Activated B cell treated with CpG ODN at 0.5 μM for 24 hours (primary cell): ENCODE data around the gene AGBL1. TPM values are rescaled to one million over a fixed set of nuclear protein-coding genes. Genes with fewer than 3 reads are reported as not detected.

Source experiments
- ATAC-seq: fragments of 200-7000 bp; cut with Tn5 transposase; one replicate; pipeline ENCODE4 v1.10.0; 2021; ENCODE audit warnings: low read depth, mild to moderate bottlenecking, moderate library complexity
- CTCF ChIA-PET: fragments of 350-600 bp; sonication (Branson Sonifier 250); formaldehyde crosslinking; loops from one replicate; lab custom pipeline; 2021; ENCODE audit warnings: antibody characterized with exemption; lab: Charles Lee
- POLR2A ChIA-PET: fragments of 350-600 bp; sonication (Branson Sonifier 250); formaldehyde crosslinking; loops from one replicate; lab custom pipeline; 2021; ENCODE audit warnings: antibody characterized with exemption; lab: Charles Lee
- DNase-seq: peaks from one replicate; pipeline ENCODE4 v3.0.0; 2022
- H3K27ac Mint-ChIP-seq: one replicate; pipeline ENCODE4 v1.8.0; 2020; ENCODE audit warnings: mixed read lengths
- H3K27me3 Mint-ChIP-seq: one replicate; pipeline ENCODE4 v1.8.0; 2021; ENCODE audit warnings: mixed read lengths
- H3K36me3 Mint-ChIP-seq: one replicate; pipeline ENCODE4 v1.8.0; 2021; ENCODE audit warnings: low read depth, mixed read lengths
- H3K4me1 Mint-ChIP-seq: one replicate; pipeline ENCODE4 v1.8.0; 2021; ENCODE audit warnings: mixed read lengths
- H3K4me3 Mint-ChIP-seq: one replicate; pipeline ENCODE4 v1.8.0; 2020; ENCODE audit warnings: mild to moderate bottlenecking, mixed read lengths
- H3K9me3 Mint-ChIP-seq: one replicate; pipeline ENCODE4 v1.8.0; 2020; ENCODE audit warnings: mixed read lengths
- intact Hi-C: fragments of 100-400 bp; cut with micrococcal nuclease; formaldehyde crosslinking; loops from one replicate; pipeline ENCODE4 v1.15.1; 2024
- total RNA-seq: library from RNA; stranded (reverse); gene quantifications from 2 replicates; pipeline ENCODE4 v1.2.3, GENCODE V29; 2022
- TF ChIP-seq, protein P1 (sequence below): fragments of 200-600 bp; IDR thresholded peaks from one replicate; pipeline ENCODE4 v1.8.0; 2022; ENCODE audit warnings: antibody characterized with exemption, mild to moderate bottlenecking

AGBL1 gene
- total RNA-seq, 1 donor from 2014 or later = not detected

DNA sequence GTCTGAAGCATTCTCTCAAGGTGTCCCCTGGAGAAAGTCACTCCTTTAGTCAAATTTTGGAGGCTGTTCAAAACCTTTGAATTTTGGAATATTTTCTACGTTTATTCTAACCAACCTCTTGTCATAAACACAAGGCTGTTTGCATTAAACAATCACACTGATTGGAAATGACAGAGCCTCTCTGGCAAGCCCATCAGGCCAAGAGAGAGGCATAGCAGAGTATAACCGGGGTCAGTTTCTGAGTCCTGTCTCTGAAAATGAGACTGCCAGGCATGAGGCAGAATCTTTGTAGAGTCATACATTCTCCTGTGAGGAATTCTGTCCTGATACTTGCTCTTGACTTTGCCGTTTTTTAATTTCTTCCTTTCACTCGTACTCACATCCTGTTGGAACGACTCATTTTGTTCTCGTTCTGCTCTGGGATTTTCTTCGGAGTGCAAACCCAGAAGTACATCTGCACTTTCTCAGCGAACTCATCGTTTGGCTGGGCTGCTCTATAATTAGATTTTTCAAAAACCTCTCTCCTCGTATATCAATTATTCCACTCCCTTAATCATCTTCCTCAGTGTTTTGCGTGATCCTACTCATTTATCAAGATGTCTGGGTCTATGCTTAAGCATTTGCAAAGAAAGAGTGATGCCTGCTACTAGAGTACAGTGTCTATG lies 114.2 kb downstream of the AGBL1 start:
- CTCF ChIA-PET = no interaction called here
- no peaks in the 10 kb centered on the region for H3K36me3 Mint-ChIP-seq
- H3K9me3 Mint-ChIP-seq = no peaks in the 10 kb centered on the region
- intact Hi-C loops = no loop called here
- H3K4me3 Mint-ChIP-seq = no peak overlapping the region
- H3K27me3 Mint-ChIP-seq = peaks cover 3% of the 10 kb centered on the region
- no peak overlapping the region for H3K27ac Mint-ChIP-seq
- no peak for DNase-seq
- POLR2A ChIA-PET = no interaction called here
- no peaks in the 10 kb centered on the region for H3K4me1 Mint-ChIP-seq
- no peak for ATAC-seq
- TF ChIP-seq, protein P1, sequence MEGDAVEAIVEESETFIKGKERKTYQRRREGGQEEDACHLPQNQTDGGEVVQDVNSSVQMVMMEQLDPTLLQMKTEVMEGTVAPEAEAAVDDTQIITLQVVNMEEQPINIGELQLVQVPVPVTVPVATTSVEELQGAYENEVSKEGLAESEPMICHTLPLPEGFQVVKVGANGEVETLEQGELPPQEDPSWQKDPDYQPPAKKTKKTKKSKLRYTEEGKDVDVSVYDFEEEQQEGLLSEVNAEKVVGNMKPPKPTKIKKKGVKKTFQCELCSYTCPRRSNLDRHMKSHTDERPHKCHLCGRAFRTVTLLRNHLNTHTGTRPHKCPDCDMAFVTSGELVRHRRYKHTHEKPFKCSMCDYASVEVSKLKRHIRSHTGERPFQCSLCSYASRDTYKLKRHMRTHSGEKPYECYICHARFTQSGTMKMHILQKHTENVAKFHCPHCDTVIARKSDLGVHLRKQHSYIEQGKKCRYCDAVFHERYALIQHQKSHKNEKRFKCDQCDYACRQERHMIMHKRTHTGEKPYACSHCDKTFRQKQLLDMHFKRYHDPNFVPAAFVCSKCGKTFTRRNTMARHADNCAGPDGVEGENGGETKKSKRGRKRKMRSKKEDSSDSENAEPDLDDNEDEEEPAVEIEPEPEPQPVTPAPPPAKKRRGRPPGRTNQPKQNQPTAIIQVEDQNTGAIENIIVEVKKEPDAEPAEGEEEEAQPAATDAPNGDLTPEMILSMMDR = no peak

DNA sequence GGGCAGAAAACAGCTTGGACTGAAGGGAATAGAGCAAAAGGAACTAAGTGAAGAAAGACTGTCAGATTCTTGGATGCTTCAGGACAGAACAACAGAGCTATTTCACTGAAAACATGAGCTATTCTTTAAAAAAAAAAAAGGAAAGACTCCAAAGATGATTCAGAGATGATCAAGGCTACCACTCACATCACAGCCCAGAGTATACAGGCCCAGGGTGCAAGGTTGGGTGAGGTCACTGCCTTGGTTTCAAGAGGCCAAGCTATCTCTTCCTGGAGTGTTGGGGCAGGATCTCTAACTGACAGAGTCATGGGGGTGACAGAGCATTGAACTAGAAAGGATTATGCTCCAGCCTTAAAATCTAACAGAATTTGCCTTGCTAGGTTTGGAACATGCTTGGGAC lies 118.1 kb downstream of the AGBL1 start:
- no peaks in the 10 kb centered on the region for H3K36me3 Mint-ChIP-seq
- ATAC-seq = no peak
- CTCF ChIA-PET = no interaction called here

DNA sequence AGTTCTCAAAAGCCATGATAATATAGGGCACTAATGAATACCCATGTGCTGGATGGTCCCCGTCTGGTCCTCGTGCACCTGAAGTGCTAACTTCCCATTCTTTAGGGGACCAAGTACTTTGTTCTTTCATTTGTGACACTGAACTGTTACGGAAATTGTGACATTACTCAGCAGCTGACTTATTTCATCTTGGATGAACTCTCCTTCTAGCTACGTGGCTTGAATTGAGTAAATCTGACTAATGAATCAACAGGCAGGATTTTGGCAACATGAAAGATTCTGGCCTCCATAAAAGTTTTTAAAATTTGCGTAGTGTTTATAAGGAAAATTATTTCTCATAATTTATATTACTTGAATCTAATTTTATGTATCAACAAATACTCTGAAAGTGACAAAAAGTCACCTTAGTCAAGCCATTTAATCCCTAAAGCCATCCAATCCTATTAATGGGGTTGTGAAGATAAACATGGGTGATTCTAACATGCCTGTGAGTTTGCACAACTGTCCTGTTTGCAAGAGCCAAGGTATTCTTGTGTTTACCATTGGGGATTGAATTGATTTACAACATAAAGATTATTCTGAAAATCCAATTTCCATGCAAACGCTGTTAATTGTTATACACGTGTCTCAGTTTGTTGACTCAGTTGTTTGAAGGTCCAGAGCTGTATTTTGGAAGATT lies 119.9 kb downstream of the AGBL1 start:
- CTCF ChIA-PET = no interaction called here

More for the DNA sequence above, 118.1 kb downstream of the AGBL1 start:
- no peak overlapping the region for H3K4me3 Mint-ChIP-seq
- TF ChIP-seq, protein P1 = no peak
- no peaks in the 10 kb centered on the region for H3K9me3 Mint-ChIP-seq
- intact Hi-C loops = no loop called here
- H3K4me1 Mint-ChIP-seq = no peaks in the 10 kb centered on the region
- no peak overlapping the region for H3K27ac Mint-ChIP-seq
- no peak for DNase-seq
- no peaks in the 10 kb centered on the region for H3K27me3 Mint-ChIP-seq
- POLR2A ChIA-PET = interaction anchor here (0.7 kb wide), 1 partner anchor 30 kb away, joined by 3 read pairs; no protein-coding TSS in a partner anchor

DNA sequence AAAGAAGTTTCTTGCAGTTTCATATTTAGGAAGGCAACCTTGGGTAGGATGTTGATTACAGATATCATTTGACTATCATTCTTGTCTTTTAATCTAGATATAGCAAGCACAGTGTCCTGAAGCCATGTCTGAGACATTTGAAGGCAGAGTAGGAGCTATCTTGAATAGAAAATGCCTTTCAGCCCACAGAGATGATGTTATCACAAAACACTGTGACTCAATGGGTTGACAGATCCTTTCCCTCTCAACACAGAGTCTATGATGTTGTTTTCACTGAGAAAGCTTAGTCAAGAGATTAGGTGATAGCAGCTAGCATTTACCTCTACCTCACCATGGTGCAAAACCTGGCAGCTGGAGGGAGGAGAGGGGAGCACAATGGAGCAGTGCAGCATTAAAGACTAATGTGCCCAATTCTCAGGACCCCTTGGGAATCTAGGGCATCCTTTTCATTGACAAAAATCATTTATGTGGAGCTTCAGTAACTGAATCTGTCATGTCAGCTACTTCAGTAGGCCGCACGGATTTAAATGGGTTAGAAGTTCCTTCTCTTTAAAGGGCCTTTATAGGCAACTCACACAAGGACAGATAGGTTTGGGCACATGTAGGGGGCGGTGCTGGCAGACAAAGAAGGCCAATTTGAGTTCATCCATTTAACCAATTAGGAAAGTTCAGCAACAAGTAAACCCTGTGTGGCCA lies 121.8 kb downstream of the AGBL1 start:
- Mint-ChIP-seq H3K4me3 (no peak overlapping the region), H3K27me3 (no peaks in the 10 kb centered on the region), H3K9me3 (no peaks in the 10 kb centered on the region), H3K27ac (no peak overlapping the region), H3K4me1 (no peaks in the 10 kb centered on the region), H3K36me3 (no peaks in the 10 kb centered on the region)
- intact Hi-C loops = no loop called here
- CTCF ChIA-PET = no interaction called here
- DNase-seq (no peak), ATAC-seq (no peak)
- TF ChIP-seq, protein P1 = no peak
- POLR2A ChIA-PET = no interaction called here

More for the DNA sequence above, 119.9 kb downstream of the AGBL1 start:
- no peak for ATAC-seq
- DNase-seq = no peak
- no peaks in the 10 kb centered on the region for H3K27me3 Mint-ChIP-seq
- H3K4me1 Mint-ChIP-seq = no peaks in the 10 kb centered on the region
- no peaks in the 10 kb centered on the region for H3K9me3 Mint-ChIP-seq
- no peaks in the 10 kb centered on the region for H3K36me3 Mint-ChIP-seq
- POLR2A ChIA-PET = no interaction called here
- intact Hi-C loops = no loop called here
- no peak overlapping the region for H3K4me3 Mint-ChIP-seq
- TF ChIP-seq, protein P1 = no peak
- no peak overlapping the region for H3K27ac Mint-ChIP-seq

DNA sequence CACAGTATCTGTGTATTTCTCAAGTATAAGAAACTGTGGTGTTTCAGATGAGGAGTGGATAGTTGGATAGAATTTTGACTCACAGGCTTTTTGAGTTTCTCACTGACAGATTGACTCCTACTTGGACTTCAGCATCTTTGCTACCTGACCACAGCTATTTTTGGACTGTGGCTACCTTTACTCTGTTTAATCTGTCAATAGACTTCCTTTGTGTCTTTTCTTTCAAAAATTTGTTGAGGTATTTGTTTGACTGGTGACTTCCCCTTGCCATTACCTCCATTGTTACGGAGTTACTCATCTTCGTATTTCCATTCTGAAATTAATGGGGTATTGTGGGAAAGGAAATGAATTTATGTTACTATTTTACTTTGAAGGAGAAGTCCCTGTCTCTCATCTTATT lies 123.8 kb downstream of the AGBL1 start:
- no peak overlapping the region for H3K27ac Mint-ChIP-seq
- no peaks in the 10 kb centered on the region for H3K36me3 Mint-ChIP-seq
- ChIA-PET CTCF (no interaction called here), POLR2A (no interaction called here)
- TF ChIP-seq, protein P1 = no peak
- DNase-seq (no peak), ATAC-seq (no peak)
- no peaks in the 10 kb centered on the region for H3K4me1 Mint-ChIP-seq
- H3K9me3 Mint-ChIP-seq = no peaks in the 10 kb centered on the region
- intact Hi-C loops = no loop called here
- no peaks in the 10 kb centered on the region for H3K27me3 Mint-ChIP-seq
- no peak overlapping the region for H3K4me3 Mint-ChIP-seq
